Calu3 (cell line): ENCODE measurements around the gene SMPD1. TPM values are rescaled to one million over a fixed set of nuclear protein-coding genes. Genes with fewer than 3 reads are reported as not detected.
"Not testable (repeated sequence)": the region's sequence is repeated elsewhere in the genome, so short reads cannot be mapped to it uniquely, and the experiment has no call there.

Experiments
- BruUV-seq: library from RNA; stranded (reverse); fragments of 400-500 nt; replicated peaks from 2 replicates; lab custom pipeline; 2021; lab: Mats Ljungman, UMichigan
- CTCF ChIA-PET: fragments of 300-600 bp; sonication (Branson Sonifier 250); formaldehyde crosslinking; loops from one replicate; lab custom pipeline; 2022; ENCODE audit warnings: antibody characterized with exemption; lab: Charles Lee
- DNase-seq: peaks from one replicate; pipeline ENCODE4 v3.0.0; 2022
- H3K27ac Mint-ChIP-seq: one replicate; pipeline ENCODE4 v1.8.0; 2022; ENCODE audit warnings: mixed read lengths; ENCODE audit not compliant: unreplicated experiment
- H3K27me3 Mint-ChIP-seq: one replicate; pipeline ENCODE4 v1.8.0; 2022; ENCODE audit warnings: mixed read lengths; ENCODE audit not compliant: unreplicated experiment
- H3K36me3 Mint-ChIP-seq: one replicate; pipeline ENCODE4 v1.8.0; 2022; ENCODE audit warnings: mild to moderate bottlenecking, moderate library complexity, mixed read lengths; ENCODE audit not compliant: insufficient read depth, unreplicated experiment
- H3K4me1 Mint-ChIP-seq: one replicate; pipeline ENCODE4 v1.8.0; 2022; ENCODE audit warnings: mild to moderate bottlenecking, low read depth, mixed read lengths; ENCODE audit not compliant: unreplicated experiment
- H3K4me3 Mint-ChIP-seq: one replicate; pipeline ENCODE4 v1.8.0; 2022; ENCODE audit warnings: mild to moderate bottlenecking, low read depth, moderate library complexity, mixed read lengths; ENCODE audit not compliant: unreplicated experiment
- H3K9me3 Mint-ChIP-seq: one replicate; pipeline ENCODE4 v1.8.0; 2022; ENCODE audit warnings: low read depth, mixed read lengths; ENCODE audit not compliant: unreplicated experiment
- CTCF ChIP-seq: fragments of 200-600 bp; IDR thresholded peaks from one replicate; pipeline ENCODE4 v1.8.0; 2022; ENCODE audit warnings: antibody characterized with exemption; ENCODE audit not compliant: unreplicated experiment
- intact Hi-C: fragments of 100-400 bp; cut with micrococcal nuclease; formaldehyde crosslinking; loops from one replicate; pipeline ENCODE4 v1.10.0; 2022; ENCODE audit not compliant: unreplicated experiment
- total RNA-seq: library from RNA; stranded (reverse); gene quantifications from 2 replicates; pipeline ENCODE4 v1.2.3, GENCODE V29; 2022

The SMPD1 gene
- total RNA-seq, 1 experiment from 2014 or later, result 21.2 TPM

- no TSS peak for BruUV-seq
- intact Hi-C loops, result no loop called here
- peak overlapping the region; percentile 89 for H3K4me3 Mint-ChIP-seq
- peaks cover 28% of the 10 kb centered on the region for H3K4me1 Mint-ChIP-seq
- H3K36me3 Mint-ChIP-seq, result peaks cover 22% of the 10 kb centered on the region
- no peak overlapping the region for H3K27ac Mint-ChIP-seq
- H3K9me3 Mint-ChIP-seq, result no peaks in the 10 kb centered on the region
- no peak for DNase-seq
- TF ChIP-seq CTCF, result no peak
- CTCF ChIA-PET, result interaction anchor here (0.6 to 2.1 kb wide), 2 partner anchors 12 to 233 kb away, joined by 5 to 11 read pairs; no protein-coding TSS in a partner anchor
- H3K27me3 Mint-ChIP-seq, result no peaks in the 10 kb centered on the region
Measured at GRCh38 chr11:6391537-6392134, 1.4 kb downstream of the SMPD1 start.

- CTCF ChIA-PET, result interaction anchor here (0.6 to 0.7 kb wide), 3 partner anchors 47 to 233 kb away, joined by 3 to 5 read pairs (median 5); no protein-coding TSS in a partner anchor
- H3K4me3 Mint-ChIP-seq, H3K9me3 Mint-ChIP-seq, BruUV-seq, intact Hi-C loops, DNase-seq, H3K27me3 Mint-ChIP-seq, H3K27ac Mint-ChIP-seq: not testable (repeated sequence)
- H3K4me1 Mint-ChIP-seq, result peaks cover 33% of the 10 kb centered on the region
- H3K36me3 Mint-ChIP-seq, result peaks cover 22% of the 10 kb centered on the region
Measured at GRCh38 chr11:6392251-6392650, 2.0 kb downstream of the SMPD1 start.

GRCh38 chr11:6393989-6394670, 3.9 kb downstream of the SMPD1 start:
- DNase-seq, result no peak
- peaks cover 21% of the 10 kb centered on the region for H3K36me3 Mint-ChIP-seq
- H3K9me3 Mint-ChIP-seq, result no peaks in the 10 kb centered on the region
- CTCF ChIA-PET, result no interaction called here
- peaks cover 27% of the 10 kb centered on the region for H3K4me1 Mint-ChIP-seq
- TF ChIP-seq CTCF, result no peak
- no peak overlapping the region for H3K27ac Mint-ChIP-seq
- no peak overlapping the region for H3K4me3 Mint-ChIP-seq
- no peaks in the 10 kb centered on the region for H3K27me3 Mint-ChIP-seq
- intact Hi-C loops, result no loop called here
- no TSS peak for BruUV-seq

- H3K27ac Mint-ChIP-seq, result no peak overlapping the region
- no peak overlapping the region for H3K4me3 Mint-ChIP-seq
- no TSS peak for BruUV-seq
- TF ChIP-seq CTCF, result no peak
- DNase-seq, result no peak
- peaks cover 20% of the 10 kb centered on the region for H3K4me1 Mint-ChIP-seq
- intact Hi-C loops, result no loop called here
- no peaks in the 10 kb centered on the region for H3K27me3 Mint-ChIP-seq
- CTCF ChIA-PET, result interaction anchor here (0.6 kb wide), 1 partner anchor 21 kb away, joined by 3 read pairs; no protein-coding TSS in a partner anchor
- H3K36me3 Mint-ChIP-seq, result peaks cover 6% of the 10 kb centered on the region
- no peaks in the 10 kb centered on the region for H3K9me3 Mint-ChIP-seq
Measured at GRCh38 chr11:6395470-6396060, 5.3 kb downstream of the SMPD1 start.
